Measurements from ENCODE around the gene NAV1.

DNA sequence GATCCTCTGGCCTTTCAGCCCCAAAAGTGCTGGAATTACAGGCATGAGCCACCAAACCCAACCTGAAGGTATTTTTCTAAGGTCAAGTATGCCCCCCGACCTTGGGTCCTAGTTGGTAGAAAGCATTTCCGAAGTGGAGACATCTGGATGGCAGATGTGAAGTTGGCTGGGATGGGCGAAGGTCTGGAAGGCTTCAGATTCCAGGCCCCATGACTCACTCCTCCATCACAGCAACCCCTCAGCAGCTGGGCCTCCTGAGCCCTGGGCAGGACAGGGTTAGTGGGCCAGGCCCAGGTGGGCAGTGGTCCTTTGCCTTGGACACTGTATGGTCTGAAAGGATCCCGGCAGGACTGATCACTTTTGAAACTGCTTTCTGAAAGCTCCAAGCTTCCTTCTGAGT lies 23.3 kb downstream of the NAV1 start:
- TF ChIP-seq KDM1A (IDR thresholded peaks at IDR 0.05; ENCODE audit: low read depth) (no peak), RCOR1 (IDR thresholded peaks at IDR 0.05; ENCODE audit: low read depth, low read length) (no peak), CTCF (IDR thresholded peaks at IDR 0.05) (no peak)
